H9 (cell line): ENCODE results near the gene BRAT1. TPM values are rescaled to one million over a fixed set of nuclear protein-coding genes. Genes with fewer than 3 reads are reported as not detected.

ENCODE experiments used
- DNase-seq: peaks from one replicate; pipeline ENCODE4 v3.0.0-alpha.2; 2017
- H2AFZ ChIP-seq: one replicate; pipeline ENCODE4 v1.6.1; 2013; ENCODE audit warnings: mild to moderate bottlenecking, low read length, control low read depth, moderate library complexity
- H2AK5ac ChIP-seq: 2 replicates; pipeline ENCODE4 v1.6.1; 2013; ENCODE audit warnings: low read length, control low read depth, mixed read lengths; ENCODE audit not compliant: insufficient read length
- H2BK120ac ChIP-seq: one replicate; pipeline ENCODE4 v1.6.1; 2013; ENCODE audit warnings: low read depth, mild to moderate bottlenecking, low read length, control low read depth, inconsistent platforms; ENCODE audit not compliant: poor library complexity, severe bottlenecking
- H2BK12ac ChIP-seq: 2 replicates; pipeline ENCODE4 v1.6.1; 2013; ENCODE audit warnings: low read length, control low read depth, mixed read lengths, low read depth; ENCODE audit not compliant: insufficient read length
- H2BK15ac ChIP-seq: 2 replicates; pipeline ENCODE4 v1.6.1; 2013; ENCODE audit warnings: low read depth, low read length, control low read depth
- H2BK20ac ChIP-seq: one replicate; pipeline ENCODE4 v1.6.1; 2013; ENCODE audit warnings: low read depth, mild to moderate bottlenecking, low read length, control low read depth, inconsistent platforms; ENCODE audit not compliant: poor library complexity, severe bottlenecking
- H2BK5ac ChIP-seq: 2 replicates; pipeline ENCODE4 v1.6.1; 2013; ENCODE audit warnings: low read length, control low read depth, mixed read lengths; ENCODE audit not compliant: insufficient read length
- H3K14ac ChIP-seq: 2 replicates; pipeline ENCODE4 v1.6.1; 2013; ENCODE audit warnings: low read length, control low read depth; ENCODE audit not compliant: insufficient read depth
- H3K18ac ChIP-seq: 2 replicates; pipeline ENCODE4 v1.6.1; 2013; ENCODE audit warnings: low read depth, mild to moderate bottlenecking, mixed read lengths, low read length, control low read depth; ENCODE audit not compliant: insufficient read length
- H3K23ac ChIP-seq: 2 replicates; pipeline ENCODE4 v1.6.1; 2013; ENCODE audit warnings: low read length, control low read depth, mixed read lengths, low read depth; ENCODE audit not compliant: insufficient read length
- H3K23me2 ChIP-seq: 2 replicates; pipeline ENCODE4 v1.6.1; 2013; ENCODE audit warnings: low read depth, mild to moderate bottlenecking, mixed read lengths, low read length, control low read depth; ENCODE audit not compliant: insufficient read length, poor library complexity, severe bottlenecking
- H3K27ac ChIP-seq: 2 replicates; pipeline ENCODE4 v1.5.1; 2013; ENCODE audit warnings: low read length, control low read depth, mixed read lengths, low read depth; ENCODE audit not compliant: insufficient read length
- H3K27me3 ChIP-seq: 2 replicates; pipeline ENCODE4 v1.6.1; 2013; ENCODE audit warnings: low read length, control low read depth, inconsistent platforms; ENCODE audit not compliant: insufficient read depth
- H3K4ac ChIP-seq: 2 replicates; pipeline ENCODE4 v1.6.1; 2013; ENCODE audit warnings: low read depth, mild to moderate bottlenecking, control low read depth, inconsistent platforms, low read length, moderate library complexity
- H3K4me1 ChIP-seq: 2 replicates; pipeline ENCODE4 v1.6.1; 2013; ENCODE audit warnings: low read length, control low read depth, inconsistent platforms; ENCODE audit not compliant: insufficient read depth
- H3K4me2 ChIP-seq: 2 replicates; pipeline ENCODE4 v1.6.1; 2013; ENCODE audit warnings: low read length, control low read depth, mixed read lengths; ENCODE audit not compliant: insufficient read length, insufficient read depth
- H3K56ac ChIP-seq: 2 replicates; pipeline ENCODE4 v1.6.1; 2013; ENCODE audit warnings: low read depth, mild to moderate bottlenecking, mixed read lengths, low read length, control low read depth; ENCODE audit not compliant: insufficient read length
- H3K79me1 ChIP-seq: 2 replicates; pipeline ENCODE4 v1.6.1; 2013; ENCODE audit warnings: low read depth, mild to moderate bottlenecking, moderate library complexity, low read length, control low read depth, inconsistent platforms; ENCODE audit not compliant: insufficient read depth, poor library complexity, severe bottlenecking
- H3K79me2 ChIP-seq: 2 replicates; pipeline ENCODE4 v1.6.1; 2013; ENCODE audit warnings: low read length, control low read depth, inconsistent platforms; ENCODE audit not compliant: insufficient read depth
- H3K9ac ChIP-seq: 2 replicates; pipeline ENCODE4 v1.6.1; 2013; ENCODE audit warnings: low read length, control low read depth, mixed read lengths; ENCODE audit not compliant: insufficient read length; ENCODE audit errors: extremely low read depth
- H3K9me3 ChIP-seq: one replicate; pipeline ENCODE4 v1.6.1; 2013; ENCODE audit warnings: low read depth, low read length, inconsistent platforms; ENCODE audit not compliant: control insufficient read depth
- H3T11ph ChIP-seq: one replicate; pipeline ENCODE4 v1.6.1; 2013; ENCODE audit warnings: mild to moderate bottlenecking, low read length, control low read depth, inconsistent platforms
- H4K20me1 ChIP-seq: one replicate; pipeline ENCODE4 v1.6.1; 2013; ENCODE audit not compliant: control insufficient read depth, insufficient read length, insufficient read depth
- H4K5ac ChIP-seq: 2 replicates; pipeline ENCODE4 v1.6.1; 2013; ENCODE audit warnings: low read depth, mild to moderate bottlenecking, mixed read lengths, low read length, control low read depth; ENCODE audit not compliant: insufficient read length
- H4K8ac ChIP-seq: replicated peaks from 2 replicates; pipeline ENCODE4 v1.6.1; 2013; ENCODE audit warnings: low read length, control low read depth, mixed read lengths, low read depth; ENCODE audit not compliant: insufficient read length
- H4K91ac ChIP-seq: 2 replicates; pipeline ENCODE4 v1.6.1; 2013; ENCODE audit warnings: low read depth, mild to moderate bottlenecking, moderate library complexity, mixed read lengths, low read length, control low read depth; ENCODE audit not compliant: insufficient read length
- H3K27ac Mint-ChIP-seq, 3 experiments: 2 replicates in 2 of 3; 3 replicates in 1 of 3; pipeline ENCODE4 v1.8.0; 2020 to 2021; ENCODE audit warnings: mixed read lengths in 3 of 3, mild to moderate bottlenecking in 1 of 3, moderate library complexity in 1 of 3
- H3K27me3 Mint-ChIP-seq: 2 replicates; pipeline ENCODE4 v1.8.0; 2021; ENCODE audit warnings: low read depth, mild to moderate bottlenecking, moderate library complexity, mixed read lengths
- H3K36me3 Mint-ChIP-seq, 3 experiments: 2 replicates in 2 of 3; 3 replicates in 1 of 3; pipeline ENCODE4 v1.8.0; 2020 to 2021; ENCODE audit warnings: low read depth in 3 of 3, mixed read lengths in 3 of 3; ENCODE audit not compliant: insufficient read depth in 1 of 3
- H3K4me1 Mint-ChIP-seq, 2 experiments: 2 replicates each; pipeline ENCODE4 v1.8.0; 2020; ENCODE audit warnings: mixed read lengths in 2 of 2
- H3K4me3 Mint-ChIP-seq, 2 experiments: 2 replicates in 1 of 2; 3 replicates in 1 of 2; pipeline ENCODE4 v1.8.0; 2020 to 2021; ENCODE audit warnings: mild to moderate bottlenecking in 2 of 2, mixed read lengths in 2 of 2, moderate library complexity in 1 of 2
- H3K9me3 Mint-ChIP-seq, 2 experiments: 2 replicates in 1 of 2; 3 replicates in 1 of 2; pipeline ENCODE4 v1.8.0; 2020; ENCODE audit warnings: mild to moderate bottlenecking in 2 of 2, mixed read lengths in 2 of 2, moderate library complexity in 1 of 2
- CTCF ChIP-seq: fragments of 200-600 bp; sonication (generic); conservative IDR thresholded peaks from 3 replicates; pipeline ENCODE4 v1.8.0; 2021; ENCODE audit warnings: antibody characterized with exemption, mild to moderate bottlenecking
- WGBS: extraction: QIAGEN DNeasy Blood & Tissue Kit; methylation state at CpG from one replicate; pipeline ENCODE4 v1.1.7; 2013; ENCODE audit warnings: missing lambda C conversion rate, low lambda C conversion rate, mixed read lengths; ENCODE audit not compliant: insufficient read length; ENCODE audit errors: extremely low coverage; 5-methylcytosine and 5-hydroxymethylcytosine counted together
- total RNA-seq: library from RNA; stranded (reverse); gene quantifications from 2 replicates; pipeline ENCODE4 v1.2.1, GENCODE V29; 2021

BRAT1 gene
- total RNA-seq, 1 experiment from 2014 or later: 41.2 TPM

GRCh38 chr7:2541291-2542010 is 13.9 kb downstream of the BRAT1 start:
- no peak for TF ChIP-seq CTCF
- no peaks in the 10 kb centered on the region for H3K79me2 ChIP-seq
- no peaks in the 10 kb centered on the region for H3K27me3 ChIP-seq
- no peak overlapping the region for H3K18ac ChIP-seq
- H3K9ac ChIP-seq: no peak overlapping the region
- no peaks in the 10 kb centered on the region for H4K20me1 ChIP-seq
- H2AK5ac ChIP-seq: no peak overlapping the region
- no peak overlapping the region for H2BK20ac ChIP-seq
- no peak overlapping the region for H3K56ac ChIP-seq
- H3K4ac ChIP-seq: no peak overlapping the region
- no peak overlapping the region for H3K4me3 Mint-ChIP-seq
- no peaks in the 10 kb centered on the region for H3K9me3 ChIP-seq
- H3K9me3 Mint-ChIP-seq: no peaks in the 10 kb centered on the region
- no peak overlapping the region for H2AFZ ChIP-seq
- no peak overlapping the region for H3K4me2 ChIP-seq
- DNase-seq: no peak
- no peak overlapping the region for H4K8ac ChIP-seq
- H3K14ac ChIP-seq: no peak overlapping the region
- no peak overlapping the region for H3K23ac ChIP-seq
- no CpG with 5 or more reads among the region's 40 CpGs for WGBS
- H3K27ac Mint-ChIP-seq: no peak overlapping the region
- no peaks in the 10 kb centered on the region for H3K23me2 ChIP-seq
- no peak overlapping the region for H2BK120ac ChIP-seq
- no peak overlapping the region for H2BK5ac ChIP-seq
- no peaks in the 10 kb centered on the region for H3K4me1 ChIP-seq
- H4K91ac ChIP-seq: no peak overlapping the region
- no peaks in the 10 kb centered on the region for H3K79me1 ChIP-seq
- H3K4me1 Mint-ChIP-seq: no peaks in the 10 kb centered on the region
- no peak overlapping the region for H2BK15ac ChIP-seq
- H3K27ac ChIP-seq: no peak overlapping the region
- no peaks in the 10 kb centered on the region for H3K27me3 Mint-ChIP-seq
- peaks cover 13 to 51% (median 38%) of the 10 kb centered on the region in 3 experiments for H3K36me3 Mint-ChIP-seq
- H2BK12ac ChIP-seq: no peak overlapping the region
- H4K5ac ChIP-seq: no peak overlapping the region
- H3T11ph ChIP-seq: no peak overlapping the region
